ENCODE results near the gene B4GALT2. TPM values are rescaled to one million over a fixed set of nuclear protein-coding genes. Genes with fewer than 3 reads are reported as not detected.

Gene B4GALT2
- total and polyA plus RNA-seq, 2 experiments from 2014 or later = 81.6 to 97.4 TPM

DNA sequence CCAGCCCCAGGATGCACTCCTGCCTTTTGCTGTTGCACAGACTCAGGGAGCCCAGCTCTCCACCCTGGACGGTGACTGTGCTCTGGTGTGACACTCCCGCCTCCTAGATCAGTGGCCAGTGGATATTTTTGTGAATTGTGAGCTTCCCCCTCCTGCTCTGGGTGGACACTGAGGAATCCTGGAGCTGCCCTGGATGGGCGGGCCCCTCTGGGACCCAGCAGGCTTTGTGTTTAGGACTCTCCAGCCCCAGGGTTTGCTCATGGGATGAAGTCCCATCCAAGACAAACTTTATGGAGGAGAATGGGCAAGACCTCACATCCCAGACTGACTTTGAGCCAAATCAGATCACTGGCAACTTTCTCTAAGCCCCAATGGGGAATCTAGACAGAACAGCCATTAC lies 36.2 kb downstream of the B4GALT2 start:
- TF ChIP-seq, protein P1, sequence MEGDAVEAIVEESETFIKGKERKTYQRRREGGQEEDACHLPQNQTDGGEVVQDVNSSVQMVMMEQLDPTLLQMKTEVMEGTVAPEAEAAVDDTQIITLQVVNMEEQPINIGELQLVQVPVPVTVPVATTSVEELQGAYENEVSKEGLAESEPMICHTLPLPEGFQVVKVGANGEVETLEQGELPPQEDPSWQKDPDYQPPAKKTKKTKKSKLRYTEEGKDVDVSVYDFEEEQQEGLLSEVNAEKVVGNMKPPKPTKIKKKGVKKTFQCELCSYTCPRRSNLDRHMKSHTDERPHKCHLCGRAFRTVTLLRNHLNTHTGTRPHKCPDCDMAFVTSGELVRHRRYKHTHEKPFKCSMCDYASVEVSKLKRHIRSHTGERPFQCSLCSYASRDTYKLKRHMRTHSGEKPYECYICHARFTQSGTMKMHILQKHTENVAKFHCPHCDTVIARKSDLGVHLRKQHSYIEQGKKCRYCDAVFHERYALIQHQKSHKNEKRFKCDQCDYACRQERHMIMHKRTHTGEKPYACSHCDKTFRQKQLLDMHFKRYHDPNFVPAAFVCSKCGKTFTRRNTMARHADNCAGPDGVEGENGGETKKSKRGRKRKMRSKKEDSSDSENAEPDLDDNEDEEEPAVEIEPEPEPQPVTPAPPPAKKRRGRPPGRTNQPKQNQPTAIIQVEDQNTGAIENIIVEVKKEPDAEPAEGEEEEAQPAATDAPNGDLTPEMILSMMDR (IDR thresholded peaks at IDR 0.05; ENCODE audit: low read depth, low read length) = no peak
- no peaks in the 10 kb centered on the region for H3K36me3 ChIP-seq
- H3K27me3 ChIP-seq = no peaks in the 10 kb centered on the region
- no peak overlapping the region for H3K4me3 ChIP-seq
- peaks cover 5% of the 10 kb centered on the region for H3K4me1 ChIP-seq (ENCODE audit: low read depth)
- H3K27ac ChIP-seq = peak overlapping the region; percentile 16
- H3K9me3 ChIP-seq (ENCODE audit: low read depth) = no peaks in the 10 kb centered on the region
- DNase-seq (ENCODE audit: low read depth in 1 of 2, low spot score in 1 of 2) = no peak

DNA sequence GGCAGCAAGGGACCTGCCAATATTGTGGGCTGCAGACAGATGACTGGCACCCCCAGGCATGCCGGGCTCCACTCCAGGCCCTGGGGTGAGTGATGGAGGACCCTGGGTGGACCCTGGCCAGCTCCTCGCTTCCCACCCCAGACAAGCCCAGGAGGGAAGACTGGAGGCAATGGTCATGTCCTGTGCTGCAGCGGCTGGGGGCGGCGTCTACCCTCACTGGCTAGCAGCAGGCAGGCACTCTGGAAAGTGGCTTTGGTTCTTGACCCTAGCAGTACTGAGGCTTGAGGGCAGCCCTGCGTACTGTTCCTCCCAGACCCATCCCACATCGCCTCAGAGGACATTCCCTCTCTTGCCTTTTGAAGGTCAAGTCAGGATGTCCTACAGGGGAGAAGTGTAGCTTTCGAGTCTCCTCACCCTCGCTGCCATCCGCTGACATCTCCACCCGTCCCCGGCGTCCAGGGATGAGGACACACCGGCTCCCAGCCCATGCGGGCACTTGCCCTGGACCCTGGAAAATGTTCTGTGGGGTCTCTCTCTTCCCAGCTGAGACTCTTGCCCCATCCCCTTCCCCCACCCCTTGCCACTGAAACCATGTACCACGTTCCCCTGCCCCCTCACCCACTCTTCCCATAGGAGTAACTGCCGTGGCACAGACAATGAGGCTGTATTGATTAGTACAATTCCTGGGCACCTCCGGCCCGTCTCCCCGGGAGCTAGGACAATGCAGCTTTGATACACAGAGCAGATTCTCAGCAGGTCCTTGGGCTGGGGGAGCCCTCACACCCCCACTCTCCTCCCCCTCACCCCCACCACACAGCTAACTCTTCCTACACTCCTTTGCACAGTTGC lies 37.3 kb downstream of the B4GALT2 start:
- TF ChIP-seq, protein P1 (IDR thresholded peaks at IDR 0.05; ENCODE audit: low read depth, low read length) = no peak
- DNase-seq (ENCODE audit: low read depth in 1 of 2, low spot score in 1 of 2) = no peak
- no peak overlapping the region for H3K4me3 ChIP-seq
- H3K27me3 ChIP-seq = no peaks in the 10 kb centered on the region
- no peaks in the 10 kb centered on the region for H3K36me3 ChIP-seq
- no peak overlapping the region for H3K27ac ChIP-seq
- H3K9me3 ChIP-seq (ENCODE audit: low read depth) = no peaks in the 10 kb centered on the region
- H3K4me1 ChIP-seq (ENCODE audit: low read depth) = peaks cover 5% of the 10 kb centered on the region

DNA sequence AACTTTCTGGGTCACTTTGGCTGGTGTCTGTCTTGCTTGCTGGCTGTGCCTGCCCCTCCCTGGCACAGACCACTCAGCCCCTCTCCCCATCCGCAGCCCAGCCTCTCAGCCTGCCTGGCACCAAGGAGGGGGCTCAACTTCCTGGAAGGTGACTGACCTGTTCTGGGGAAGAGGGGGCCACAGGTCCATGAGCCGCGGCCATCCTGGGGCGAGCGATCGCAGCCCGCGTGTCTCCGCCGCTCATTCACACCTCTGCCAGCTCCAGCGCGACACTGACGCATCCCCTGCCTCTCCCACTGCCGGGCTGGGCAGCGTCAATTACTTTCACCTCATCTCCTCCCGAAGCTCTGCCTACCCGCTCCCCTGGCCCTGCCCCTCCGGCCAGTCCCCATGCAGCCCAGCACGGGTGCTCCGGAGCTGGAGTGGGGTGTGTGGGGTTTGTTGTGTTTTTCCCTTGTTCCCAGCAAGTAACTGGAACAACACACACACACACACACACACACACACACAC lies 37.9 kb downstream of the B4GALT2 start:
- H3K9me3 ChIP-seq (ENCODE audit: low read depth) = no peaks in the 10 kb centered on the region
- H3K27me3 ChIP-seq = no peaks in the 10 kb centered on the region
- TF ChIP-seq, protein P1 (IDR thresholded peaks at IDR 0.05; ENCODE audit: low read depth, low read length) = no peak
- no peak overlapping the region for H3K27ac ChIP-seq
- peaks cover 5% of the 10 kb centered on the region for H3K4me1 ChIP-seq (ENCODE audit: low read depth)
- no peak overlapping the region for H3K4me3 ChIP-seq
- no peaks in the 10 kb centered on the region for H3K36me3 ChIP-seq
- DNase-seq (ENCODE audit: low read depth in 1 of 2, low spot score in 1 of 2) = no peak

DNA sequence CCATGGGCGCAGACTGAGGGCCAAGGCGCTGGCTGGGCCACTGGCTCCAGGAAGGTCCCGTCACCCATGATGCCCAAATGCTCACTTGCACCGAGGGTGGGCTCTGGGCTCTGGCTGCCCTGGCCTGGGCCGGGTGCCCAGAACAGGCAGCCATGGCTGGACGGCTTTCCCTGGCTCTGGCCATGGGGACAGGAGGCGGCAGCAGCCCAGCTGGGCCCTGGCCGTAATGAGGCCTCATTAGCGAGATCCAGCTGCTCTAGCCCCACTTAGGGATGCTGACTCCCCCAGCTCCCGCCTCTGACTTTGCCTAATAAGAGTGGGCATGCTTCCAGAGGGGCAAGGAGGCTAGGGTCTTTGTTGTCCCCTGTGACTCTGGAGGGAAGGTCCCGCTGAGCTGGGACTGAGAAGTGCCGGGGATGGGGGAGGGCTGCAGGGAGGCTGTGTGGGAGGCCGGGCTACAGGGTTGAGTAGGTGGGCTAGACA lies 40.5 kb downstream of the B4GALT2 start:
- Histone ChIP-seq H3K9me3 (ENCODE audit: low read depth) (no peaks in the 10 kb centered on the region), H3K27me3 (no peaks in the 10 kb centered on the region), H3K4me1 (ENCODE audit: low read depth) (peaks cover 4% of the 10 kb centered on the region), H3K36me3 (no peaks in the 10 kb centered on the region), H3K27ac (no peak overlapping the region), H3K4me3 (no peak overlapping the region)
- TF ChIP-seq, protein P1 (IDR thresholded peaks at IDR 0.05; ENCODE audit: low read depth, low read length) = no peak
- DNase-seq (ENCODE audit: low read depth in 1 of 2, low spot score in 1 of 2) = no peak

DNA sequence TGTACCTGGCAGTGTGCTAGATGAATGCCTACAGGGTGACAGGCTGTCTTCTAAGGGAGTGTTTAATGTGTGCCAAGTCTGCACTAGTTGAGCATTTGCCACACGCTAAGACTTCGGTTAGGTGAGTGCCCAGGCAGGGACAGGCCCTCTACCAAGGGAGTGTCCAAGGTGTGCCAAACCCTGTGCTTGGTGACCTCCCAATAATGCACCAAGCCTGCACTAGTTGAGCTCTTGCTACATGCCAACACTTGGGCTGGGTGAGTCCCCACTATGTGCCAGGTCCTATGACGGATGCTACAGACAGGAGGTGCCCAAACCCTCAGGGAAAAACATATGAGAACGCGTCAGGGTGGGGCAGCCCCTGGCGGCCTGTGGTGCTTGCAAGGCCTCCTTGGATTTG lies 41.5 kb downstream of the B4GALT2 start:
- H3K4me1 ChIP-seq (ENCODE audit: low read depth) = no peaks in the 10 kb centered on the region
- H3K27me3 ChIP-seq = no peaks in the 10 kb centered on the region
- TF ChIP-seq, protein P1 (IDR thresholded peaks at IDR 0.05; ENCODE audit: low read depth, low read length) = no peak
- no peak overlapping the region for H3K4me3 ChIP-seq
- no peaks in the 10 kb centered on the region for H3K9me3 ChIP-seq (ENCODE audit: low read depth)
- no peak overlapping the region for H3K27ac ChIP-seq
- DNase-seq (ENCODE audit: low read depth in 1 of 2, low spot score in 1 of 2) = no peak
- no peaks in the 10 kb centered on the region for H3K36me3 ChIP-seq

All from cardiac muscle cell (in vitro differentiated cells and primary cell).